ENCODE measurements around the gene MAN1C1.
"Not testable (repeated sequence)": the region's sequence is repeated elsewhere in the genome, so short reads cannot be mapped to it uniquely, and the experiment has no call there.

MAN1C1 gene

DNA sequence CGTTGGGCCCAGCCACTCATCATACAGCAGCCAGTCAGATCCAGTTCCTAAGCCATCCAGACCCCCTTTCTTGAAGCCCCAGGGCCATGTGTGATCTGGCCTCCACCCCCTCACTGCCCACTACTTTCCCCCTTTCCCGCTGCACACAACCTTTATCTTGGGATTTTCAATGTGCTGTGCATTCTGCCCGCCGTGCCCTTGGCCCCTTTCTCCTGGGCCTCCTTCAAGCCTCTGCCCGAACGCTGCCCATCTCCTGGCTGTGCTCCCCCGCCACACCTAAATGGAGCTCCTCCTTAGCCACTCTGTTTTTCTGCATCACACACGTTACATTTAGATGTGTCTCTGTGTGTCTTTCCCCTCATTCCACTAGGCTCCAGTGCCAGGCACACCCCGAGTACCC lies 116.7 kb downstream of the MAN1C1 start:
- Histone ChIP-seq H3K27me3 (ENCODE audit: insufficient read depth, low read depth) (no peaks in the 10 kb centered on the region), H3K79me2 (ENCODE audit: insufficient read depth, low read depth) (peaks cover 3% of the 10 kb centered on the region; the same call in 1 of the 2 replicates), H3K36me3 (ENCODE audit: insufficient read depth) (no peaks in the 10 kb centered on the region)

DNA sequence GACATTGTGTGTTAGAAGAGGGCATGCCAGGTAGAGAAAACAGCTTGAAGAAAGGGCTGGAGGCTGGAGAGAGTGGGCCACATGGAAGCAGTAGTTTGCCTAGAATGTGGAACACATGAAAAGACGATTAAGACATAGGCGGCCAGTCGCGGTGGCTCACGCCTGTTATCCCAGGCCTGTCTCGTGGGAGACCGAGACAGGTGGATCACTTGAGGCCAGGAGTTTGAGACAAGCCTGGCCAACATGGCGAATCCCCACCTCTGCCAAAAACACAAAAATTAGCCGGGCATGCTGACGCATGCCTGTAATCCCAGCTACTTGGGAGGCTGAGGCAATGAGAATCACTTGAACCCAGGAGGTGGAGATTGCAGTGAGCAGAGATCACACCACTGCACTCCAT lies 118.4 kb downstream of the MAN1C1 start:
- not testable (repeated sequence) for H3K27me3 ChIP-seq (ENCODE audit: insufficient read depth, low read depth); H3K79me2 ChIP-seq (ENCODE audit: insufficient read depth, low read depth); H3K9ac ChIP-seq; H3K4me2 ChIP-seq; H2AFZ ChIP-seq (ENCODE audit: low read depth); H3K36me3 ChIP-seq (ENCODE audit: insufficient read depth); H4K20me1 ChIP-seq (ENCODE audit: insufficient read depth); H3K4me3 ChIP-seq (IDR thresholded peaks at IDR 0.05; ENCODE audit: insufficient read depth, low read depth, low read length); H3K27ac ChIP-seq
- peaks cover 41% of the 10 kb centered on the region for H3K4me1 ChIP-seq (ENCODE audit: low read depth, poor library complexity, severe bottlenecking)

More for the DNA sequence above, 116.7 kb downstream of the MAN1C1 start:
- Histone ChIP-seq H3K4me2 (peak overlapping the region; percentile 18; the same call in 1 of the 2 replicates), H3K4me3 (IDR thresholded peaks at IDR 0.05; ENCODE audit: insufficient read depth, low read depth, low read length) (no peak overlapping the region), H4K20me1 (ENCODE audit: insufficient read depth) (no peaks in the 10 kb centered on the region), H3K9ac (no peak overlapping the region), H3K4me1 (ENCODE audit: low read depth, poor library complexity, severe bottlenecking) (peaks cover 58% of the 10 kb centered on the region), H3K27ac (no peak overlapping the region), H2AFZ (ENCODE audit: low read depth) (no peak overlapping the region)
- TF ChIP-seq, protein P1, sequence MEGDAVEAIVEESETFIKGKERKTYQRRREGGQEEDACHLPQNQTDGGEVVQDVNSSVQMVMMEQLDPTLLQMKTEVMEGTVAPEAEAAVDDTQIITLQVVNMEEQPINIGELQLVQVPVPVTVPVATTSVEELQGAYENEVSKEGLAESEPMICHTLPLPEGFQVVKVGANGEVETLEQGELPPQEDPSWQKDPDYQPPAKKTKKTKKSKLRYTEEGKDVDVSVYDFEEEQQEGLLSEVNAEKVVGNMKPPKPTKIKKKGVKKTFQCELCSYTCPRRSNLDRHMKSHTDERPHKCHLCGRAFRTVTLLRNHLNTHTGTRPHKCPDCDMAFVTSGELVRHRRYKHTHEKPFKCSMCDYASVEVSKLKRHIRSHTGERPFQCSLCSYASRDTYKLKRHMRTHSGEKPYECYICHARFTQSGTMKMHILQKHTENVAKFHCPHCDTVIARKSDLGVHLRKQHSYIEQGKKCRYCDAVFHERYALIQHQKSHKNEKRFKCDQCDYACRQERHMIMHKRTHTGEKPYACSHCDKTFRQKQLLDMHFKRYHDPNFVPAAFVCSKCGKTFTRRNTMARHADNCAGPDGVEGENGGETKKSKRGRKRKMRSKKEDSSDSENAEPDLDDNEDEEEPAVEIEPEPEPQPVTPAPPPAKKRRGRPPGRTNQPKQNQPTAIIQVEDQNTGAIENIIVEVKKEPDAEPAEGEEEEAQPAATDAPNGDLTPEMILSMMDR (conservative IDR thresholded peaks at IDR 0.05; ENCODE audit: low read depth, low read length) = no peak

DNA sequence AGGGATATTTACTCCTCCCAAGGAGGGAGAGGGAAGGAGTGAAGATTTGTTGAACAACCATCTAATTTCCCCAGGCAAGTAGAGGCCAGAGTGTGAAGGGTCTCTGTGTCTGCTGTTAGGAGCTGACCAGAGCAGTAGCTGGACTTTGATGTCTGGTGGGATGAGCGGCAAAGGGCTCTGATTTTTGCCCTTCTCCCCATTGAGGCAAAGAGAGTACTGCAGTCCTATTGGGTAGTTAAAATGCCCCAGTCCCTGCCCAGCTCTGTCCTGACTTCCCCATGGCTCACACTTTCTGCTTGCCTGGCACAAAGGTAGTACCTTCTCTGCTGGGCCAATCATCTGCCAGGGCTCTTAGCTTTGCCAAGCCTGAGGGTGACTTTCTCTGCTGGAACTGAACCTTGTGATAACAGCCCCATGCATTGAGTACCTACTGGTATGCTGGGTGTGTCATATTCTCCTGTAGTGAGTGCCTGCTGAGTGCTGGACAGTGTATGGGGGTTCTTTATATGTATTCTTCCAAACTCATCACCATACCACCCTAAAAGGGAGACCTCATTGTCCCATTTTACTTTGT lies 119.5 kb downstream of the MAN1C1 start:
- Histone ChIP-seq H3K27ac (no peak overlapping the region), H3K4me1 (ENCODE audit: low read depth, poor library complexity, severe bottlenecking) (peaks cover 30% of the 10 kb centered on the region), H3K4me2 (no peak overlapping the region), H4K20me1 (ENCODE audit: insufficient read depth) (no peaks in the 10 kb centered on the region), H3K4me3 (IDR thresholded peaks at IDR 0.05; ENCODE audit: insufficient read depth, low read depth, low read length) (no peak overlapping the region), H3K27me3 (ENCODE audit: insufficient read depth, low read depth) (no peaks in the 10 kb centered on the region), H3K79me2 (ENCODE audit: insufficient read depth, low read depth) (0 out of 2 replicates have a peak, but pooled peaks cover 3% of the 10 kb centered on the region), H3K36me3 (ENCODE audit: insufficient read depth) (no peaks in the 10 kb centered on the region), H3K9ac (no peak overlapping the region), H2AFZ (ENCODE audit: low read depth) (no peak overlapping the region)
- TF ChIP-seq, protein P1 (conservative IDR thresholded peaks at IDR 0.05; ENCODE audit: low read depth, low read length) = no peak

DNA sequence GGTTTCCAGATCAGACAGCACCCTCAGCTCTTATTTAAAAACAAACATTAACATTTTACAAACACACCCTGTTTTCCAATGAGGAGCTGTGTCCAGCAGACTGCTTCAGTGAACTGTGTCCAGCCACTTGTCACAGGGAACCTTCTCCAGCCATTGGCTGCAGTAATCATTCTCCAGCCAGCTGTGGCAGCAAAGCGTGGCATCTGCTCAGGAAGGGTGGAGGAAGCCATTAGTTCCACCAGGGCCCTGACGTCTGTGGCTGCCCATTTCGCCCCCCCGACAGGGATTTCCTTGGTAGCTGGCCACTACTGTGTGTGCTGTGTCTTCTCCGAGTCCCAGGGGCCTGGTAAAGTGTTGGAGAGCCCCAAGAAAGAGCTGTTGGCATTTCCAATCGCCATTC lies 120.5 kb downstream of the MAN1C1 start:
- Histone ChIP-seq H3K4me3 (IDR thresholded peaks at IDR 0.05; ENCODE audit: insufficient read depth, low read depth, low read length) (no peak overlapping the region), H3K4me1 (ENCODE audit: low read depth, poor library complexity, severe bottlenecking) (peaks cover 19% of the 10 kb centered on the region), H3K9ac (no peak overlapping the region), H4K20me1 (ENCODE audit: insufficient read depth) (no peaks in the 10 kb centered on the region), H3K27ac (no peak overlapping the region), H3K79me2 (ENCODE audit: insufficient read depth, low read depth) (0 out of 2 replicates have a peak, but pooled peaks cover 3% of the 10 kb centered on the region), H3K4me2 (no peak overlapping the region), H3K27me3 (ENCODE audit: insufficient read depth, low read depth) (no peaks in the 10 kb centered on the region), H2AFZ (ENCODE audit: low read depth) (no peak overlapping the region), H3K36me3 (ENCODE audit: insufficient read depth) (no peaks in the 10 kb centered on the region)
- TF ChIP-seq, protein P1 (conservative IDR thresholded peaks at IDR 0.05; ENCODE audit: low read depth, low read length) = no peak

DNA sequence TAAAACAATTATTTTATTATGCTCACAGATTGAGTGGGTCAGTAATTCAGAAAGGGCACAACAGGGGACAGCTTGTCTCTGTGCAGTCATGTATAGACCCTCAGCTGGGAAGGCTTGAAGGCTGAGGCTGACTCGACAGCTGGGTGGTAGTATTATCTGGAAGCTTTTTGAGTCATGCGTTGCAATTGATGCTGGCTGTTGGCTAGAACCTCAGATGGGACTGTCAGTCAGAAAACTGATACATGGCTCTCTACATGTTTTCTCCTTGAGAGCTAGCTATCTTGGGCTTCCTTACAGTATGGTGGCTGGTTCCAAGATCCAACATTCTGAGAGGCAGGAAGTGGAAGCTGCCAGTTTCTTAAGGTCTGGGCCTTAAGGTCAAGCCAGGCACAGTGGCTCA lies 121.9 kb downstream of the MAN1C1 start:
- Histone ChIP-seq H3K4me1 (ENCODE audit: low read depth, poor library complexity, severe bottlenecking) (peaks cover 5% of the 10 kb centered on the region), H3K4me2 (no peak overlapping the region), H3K79me2 (ENCODE audit: insufficient read depth, low read depth) (0 out of 2 replicates have a peak, but pooled peaks cover 3% of the 10 kb centered on the region), H3K4me3 (IDR thresholded peaks at IDR 0.05; ENCODE audit: insufficient read depth, low read depth, low read length) (no peak overlapping the region), H3K27ac (no peak overlapping the region), H2AFZ (ENCODE audit: low read depth) (no peak overlapping the region), H3K36me3 (ENCODE audit: insufficient read depth) (no peaks in the 10 kb centered on the region), H3K9ac (no peak overlapping the region), H4K20me1 (ENCODE audit: insufficient read depth) (no peaks in the 10 kb centered on the region), H3K27me3 (ENCODE audit: insufficient read depth, low read depth) (no peaks in the 10 kb centered on the region)
- TF ChIP-seq, protein P1 (conservative IDR thresholded peaks at IDR 0.05; ENCODE audit: low read depth, low read length) = no peak
